Measurements from ENCODE around the gene OR8B3. TPM values are rescaled to one million over a fixed set of nuclear protein-coding genes. Genes with fewer than 3 reads are reported as not detected.
"Not testable (repeated sequence)": the region's sequence is repeated elsewhere in the genome, so short reads cannot be mapped to it uniquely, and the experiment has no call there.

The OR8B3 gene
- total RNA-seq, 1 experiment from 2014 or later: not detected

DNA sequence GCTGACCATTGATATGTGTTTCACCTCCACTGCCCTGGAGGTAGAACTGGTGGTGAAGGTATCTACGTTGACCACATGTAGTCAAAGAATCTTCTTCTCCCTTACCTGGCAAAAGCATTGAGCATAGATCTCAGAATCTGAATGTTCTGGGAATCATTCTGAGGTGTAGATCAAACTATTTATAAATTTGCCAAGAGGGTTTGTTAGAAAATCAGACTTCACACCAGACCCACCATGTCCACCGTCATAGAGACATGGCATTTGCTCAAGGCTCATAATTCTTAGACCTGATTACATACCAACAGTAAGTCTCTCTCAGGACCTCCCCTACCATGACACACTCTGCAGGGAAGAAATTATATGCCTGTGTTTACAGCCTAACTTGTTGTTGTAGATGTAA lies 14.4 kb downstream of the OR8B3 start, which contains the start of gene OR8B2:
OR8B2 (minus strand) TSS at position 101 of the 400 bp plus-strand sequence. CDS start 1,156 bp downstream, outside the sequence.
- ATAC-seq: no peak
- TF ChIP-seq, protein P1, sequence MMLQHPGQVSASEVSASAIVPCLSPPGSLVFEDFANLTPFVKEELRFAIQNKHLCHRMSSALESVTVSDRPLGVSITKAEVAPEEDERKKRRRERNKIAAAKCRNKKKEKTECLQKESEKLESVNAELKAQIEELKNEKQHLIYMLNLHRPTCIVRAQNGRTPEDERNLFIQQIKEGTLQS (IDR thresholded peaks at IDR 0.05): no peak
- no TSS peak for BruUV-seq (replicated peaks)
- Histone ChIP-seq H3K27ac (ENCODE audit: low read depth, low read length) (no peak within 1 kb of the TSS), H3K79me2 (ENCODE audit: insufficient read depth, low read length) (no peaks in the 10 kb centered on the region), H3K9ac (ENCODE audit: low read length) (no peak within 1 kb of the TSS), H4K20me1 (ENCODE audit: insufficient read depth) (no peaks in the 10 kb centered on the region), H3K4me1 (ENCODE audit: control insufficient read depth in 1 of 2, insufficient read depth in 2 of 2, low read length in 2 of 2) (no peaks in the 10 kb centered on the region), H3K4me2 (ENCODE audit: low read length) (no peak within 1 kb of the TSS), H3K9me2 (ENCODE audit: insufficient read depth) (no peaks in the 10 kb centered on the region), H3K4me3 (replicated peaks in 1 of 2; ENCODE audit: low read depth in 1 of 2, low read length in 2 of 2) (no peak within 1 kb of the TSS), H2AFZ (ENCODE audit: low read depth, low read length, poor library complexity, severe bottlenecking) (no peak within 1 kb of the TSS), H3K9me3 (ENCODE audit: control insufficient read depth in 1 of 2, insufficient read depth in 1 of 2, low read depth in 1 of 2, low read length in 2 of 2) (no peaks in the 10 kb centered on the region), H3K27me3 (ENCODE audit: insufficient read depth, low read length) (peaks cover 7% of the 10 kb centered on the region; the same call in 1 of the 2 replicates), H3K36me3 (ENCODE audit: control insufficient read depth in 1 of 2, insufficient read depth in 2 of 2, low read length in 2 of 2) (no peaks in the 10 kb centered on the region)
- RAD21 ChIA-PET (ENCODE audit: low non-redundant PET in 1 of 2, low total read pairs in 2 of 2, uncharacterized antibody in 2 of 2, unreplicated experiment in 2 of 2): no interaction called here
- POLR2A ChIA-PET: no interaction called here
- intact Hi-C loops (cut with micrococcal nuclease): no loop called here
- CTCF ChIA-PET: no interaction called here
- DNase-seq (ENCODE audit: low read depth, low spot score): no peak

- ATAC-seq; RAD21 ChIA-PET (ENCODE audit: low non-redundant PET in 1 of 2, low total read pairs in 2 of 2, uncharacterized antibody in 2 of 2, unreplicated experiment in 2 of 2); H3K79me2 ChIP-seq (ENCODE audit: insufficient read depth, low read length); DNase-seq (ENCODE audit: low read depth, low spot score); H3K9ac ChIP-seq (ENCODE audit: low read length); H3K9me3 ChIP-seq (ENCODE audit: control insufficient read depth in 1 of 2, insufficient read depth in 1 of 2, low read depth in 1 of 2, low read length in 2 of 2); H3K36me3 ChIP-seq (ENCODE audit: control insufficient read depth in 1 of 2, insufficient read depth in 2 of 2, low read length in 2 of 2); H3K4me1 ChIP-seq (ENCODE audit: control insufficient read depth in 1 of 2, insufficient read depth in 2 of 2, low read length in 2 of 2); POLR2A ChIA-PET; H2AFZ ChIP-seq (ENCODE audit: low read depth, low read length, poor library complexity, severe bottlenecking); intact Hi-C loops (cut with micrococcal nuclease); CTCF ChIA-PET; H3K27ac ChIP-seq (ENCODE audit: low read depth, low read length); H4K20me1 ChIP-seq (ENCODE audit: insufficient read depth); H3K9me2 ChIP-seq (ENCODE audit: insufficient read depth); H3K4me3 ChIP-seq (replicated peaks in 1 of 2; ENCODE audit: low read depth in 1 of 2, low read length in 2 of 2); H3K4me2 ChIP-seq (ENCODE audit: low read length); BruUV-seq (replicated peaks): not testable (repeated sequence)
- H3K27me3 ChIP-seq (ENCODE audit: insufficient read depth, low read length): peaks cover 11% of the 10 kb centered on the region
Observed at GRCh38 chr11:124382857-124383256, 16.0 kb downstream of the OR8B3 start.

GRCh38 chr11:124380585-124380984 lies 18.2 kb downstream of the OR8B3 start:
- H3K9me2 ChIP-seq (ENCODE audit: insufficient read depth): no peaks in the 10 kb centered on the region
- no peaks in the 10 kb centered on the region for H3K9me3 ChIP-seq (ENCODE audit: control insufficient read depth in 1 of 2, insufficient read depth in 1 of 2, low read depth in 1 of 2, low read length in 2 of 2)
- H3K36me3 ChIP-seq (ENCODE audit: control insufficient read depth in 1 of 2, insufficient read depth in 2 of 2, low read length in 2 of 2): no peaks in the 10 kb centered on the region
- H3K4me3 ChIP-seq (replicated peaks in 1 of 2; ENCODE audit: low read depth in 1 of 2, low read length in 2 of 2): no peak overlapping the region
- H3K4me1 ChIP-seq (ENCODE audit: control insufficient read depth in 1 of 2, insufficient read depth in 2 of 2, low read length in 2 of 2): no peaks in the 10 kb centered on the region
- intact Hi-C loops (cut with micrococcal nuclease): no loop called here
- H3K9ac ChIP-seq (ENCODE audit: low read length): no peak overlapping the region
- no peaks in the 10 kb centered on the region for H3K79me2 ChIP-seq (ENCODE audit: insufficient read depth, low read length)
- no peak overlapping the region for H3K27ac ChIP-seq (ENCODE audit: low read depth, low read length)
- ChIA-PET CTCF (no interaction called here), POLR2A (no interaction called here), RAD21 (ENCODE audit: low non-redundant PET in 1 of 2, low total read pairs in 2 of 2, uncharacterized antibody in 2 of 2, unreplicated experiment in 2 of 2) (no interaction called here)
- H4K20me1 ChIP-seq (ENCODE audit: insufficient read depth): no peaks in the 10 kb centered on the region
- no peak for DNase-seq (ENCODE audit: low read depth, low spot score)
- ATAC-seq: no peak
- BruUV-seq (replicated peaks): no TSS peak
- no peak overlapping the region for H2AFZ ChIP-seq (ENCODE audit: low read depth, low read length, poor library complexity, severe bottlenecking)
- peaks cover 31% of the 10 kb centered on the region for H3K27me3 ChIP-seq (ENCODE audit: insufficient read depth, low read length)
- no peak overlapping the region for H3K4me2 ChIP-seq (ENCODE audit: low read length)
- TF ChIP-seq JUND (IDR thresholded peaks at IDR 0.05) (no peak), SP1 (IDR thresholded peaks at IDR 0.05; ENCODE audit: low read depth) (no peak), EGR1 (IDR thresholded peaks at IDR 0.05; ENCODE audit: low read depth) (no peak), CEBPB (IDR thresholded peaks at IDR 0.05; ENCODE audit: low read depth) (no peak), POLR2AphosphoS5 (IDR thresholded peaks at IDR 0.05; ENCODE audit: low read depth, low read length) (no peak), TCF7L2 (IDR thresholded peaks at IDR 0.05; ENCODE audit: borderline replicate concordance, extremely low read depth, insufficient read depth, insufficient read length) (no peak), SIN3A (IDR thresholded peaks at IDR 0.05; ENCODE audit: low read depth) (no peak), ELF1 (IDR thresholded peaks at IDR 0.05; ENCODE audit: borderline replicate concordance, low read depth) (no peak), ZNF274 (IDR thresholded peaks at IDR 0.05; ENCODE audit: low read depth, low read length) (no peak), YY1 (IDR thresholded peaks at IDR 0.05; ENCODE audit: extremely low read depth, insufficient replicate concordance, low read depth, low read length) (no peak), ZFX (IDR thresholded peaks at IDR 0.05) (no peak), RAD21 (IDR thresholded peaks at IDR 0.05; ENCODE audit: low read depth) (no peak), CBX3 (IDR thresholded peaks at IDR 0.05; ENCODE audit: low read depth) (no peak)
- TF ChIP-seq, protein P2, sequence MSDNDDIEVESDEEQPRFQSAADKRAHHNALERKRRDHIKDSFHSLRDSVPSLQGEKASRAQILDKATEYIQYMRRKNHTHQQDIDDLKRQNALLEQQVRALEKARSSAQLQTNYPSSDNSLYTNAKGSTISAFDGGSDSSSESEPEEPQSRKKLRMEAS (IDR thresholded peaks at IDR 0.05): no peak
